COLO668 (cell line): Measurements from ENCODE around the gene ANXA11.

Source experiments
- DNase-seq: peaks from one replicate; lab custom pipeline; 2025; ENCODE audit not compliant: unreplicated experiment; lab: John Stamatoyannopoulos, UW

ANXA11 gene

DNA sequence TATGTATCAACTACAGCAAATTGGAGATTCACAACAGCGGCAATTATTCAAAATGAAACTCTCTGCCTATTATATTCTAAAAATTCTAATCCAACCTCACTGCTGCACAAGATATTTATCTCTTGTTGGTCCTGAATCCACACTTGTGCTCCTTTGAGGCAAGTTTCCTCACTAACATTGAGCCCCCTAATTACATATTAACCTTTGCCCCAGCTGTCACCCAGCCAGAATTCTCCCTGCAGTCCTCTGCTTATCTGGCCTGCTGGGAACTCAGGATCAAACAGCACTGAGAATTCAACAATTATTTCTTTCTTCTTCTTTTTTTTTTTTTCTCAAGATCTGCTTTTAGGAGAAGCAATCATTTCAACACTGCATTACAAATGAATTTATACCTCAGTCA, 94.4 kb downstream of the ANXA11 start:
- no peak for DNase-seq

DNA sequence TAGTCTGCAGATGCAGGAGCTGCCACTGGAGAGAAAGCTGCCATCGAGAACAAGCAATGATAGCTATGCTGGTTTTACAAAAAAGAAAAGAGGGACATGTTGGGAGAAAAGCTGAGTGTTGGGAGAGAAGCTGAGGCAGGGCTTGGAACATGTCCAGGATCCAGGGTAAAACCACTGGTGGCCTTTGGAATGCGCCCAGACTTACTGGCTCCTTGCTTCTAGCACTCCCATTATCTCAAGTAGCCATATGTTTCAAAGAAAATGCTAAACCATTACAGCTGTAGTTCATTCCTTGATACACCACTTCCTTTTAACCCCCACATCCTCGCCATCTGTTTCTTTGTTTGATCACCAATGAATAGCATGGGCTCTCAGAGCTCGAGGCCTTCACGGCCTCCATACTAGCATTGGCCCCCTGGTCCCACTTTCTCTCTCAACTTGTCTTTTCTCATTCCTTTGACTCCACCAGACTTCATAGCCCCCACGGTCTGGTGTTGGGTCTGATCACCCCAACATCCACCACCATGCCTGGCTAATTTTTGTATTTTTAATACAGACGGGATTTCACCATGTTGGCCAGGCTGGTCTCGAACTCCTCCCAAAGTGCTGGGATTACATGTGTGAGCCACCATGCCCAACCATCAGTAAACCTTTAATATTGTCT, 96.6 kb downstream of the ANXA11 start:
- no peak for DNase-seq

DNA sequence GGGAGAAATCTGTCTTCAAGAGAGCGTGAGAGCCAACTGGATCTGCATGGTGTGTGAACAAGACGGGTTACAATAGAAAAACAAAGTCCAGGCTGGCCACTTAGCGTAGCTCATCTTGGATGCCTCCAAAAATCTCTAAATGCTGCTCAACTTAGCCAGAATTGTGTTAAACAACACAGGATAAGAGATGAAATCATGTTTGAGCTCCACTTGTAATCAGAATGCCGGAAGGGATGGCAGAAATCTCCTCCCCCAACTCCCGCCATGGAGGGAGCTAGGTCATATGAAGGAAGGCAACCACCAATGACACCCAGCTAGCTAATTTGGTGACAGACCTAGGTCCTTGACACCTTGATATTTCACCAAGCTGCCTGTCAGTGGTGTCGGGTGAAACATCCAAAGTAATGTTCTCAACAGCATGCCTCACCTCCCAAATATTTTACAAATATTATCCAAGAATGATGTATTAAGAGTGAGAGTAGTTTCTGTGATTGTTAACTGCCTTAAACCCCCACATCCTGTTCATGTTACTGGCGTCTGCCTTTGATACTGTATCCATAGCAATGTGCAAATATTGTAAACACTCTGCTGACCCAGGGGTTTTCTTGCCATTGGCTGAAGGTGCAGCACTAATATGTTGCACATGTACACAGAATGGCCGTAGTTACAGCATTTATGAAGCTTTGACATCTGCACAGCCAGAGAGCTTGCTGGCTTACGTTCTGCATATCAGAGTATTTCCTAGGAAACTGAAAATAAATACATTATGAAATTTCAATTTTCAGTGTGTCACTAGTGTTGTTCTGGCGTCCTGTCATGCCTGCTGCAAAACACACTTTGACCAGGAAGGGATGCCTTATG, 101.0 kb downstream of the ANXA11 start:
- no peak for DNase-seq
